H1 (cell line): ENCODE measurements around the gene PRR33. TPM values are rescaled to one million over a fixed set of nuclear protein-coding genes. Genes with fewer than 3 reads are reported as not detected.

Experiments
- CTCF ChIA-PET: fragments of 300-600 bp; sonication (Branson Sonifier 250); formaldehyde crosslinking; loops from one replicate; lab custom pipeline; 2021; ENCODE audit not compliant: partially characterized antibody; lab: Charles Lee
- POLR2A ChIA-PET: fragments of 300-600 bp; sonication (Branson Sonifier 250); formaldehyde crosslinking; loops from one replicate; lab custom pipeline; 2021; ENCODE audit warnings: inconsistent platforms; ENCODE audit not compliant: partially characterized antibody; lab: Charles Lee
- DNase-seq, 2 experiments: peaks; one replicate each; pipeline versions ENCODE4 v3.0.0 to v3.0.0-alpha.2; 2010 to 2022; ENCODE audit warnings: low spot score in 2 of 2, low read depth in 1 of 2, mixed read lengths in 1 of 2
- FAIRE-seq: peaks from 2 replicates; lab custom pipeline; 2011; peaks lifted over from hg19 to GRCh38; lab: Jason Lieb, UNC
- H2AFZ ChIP-seq: 2 replicates; pipeline ENCODE4 v1.8.1; 2012; ENCODE audit warnings: low read length, inconsistent platforms
- H2AK5ac ChIP-seq: 2 replicates; pipeline ENCODE4 v1.6.1; 2013; ENCODE audit warnings: low read depth, low read length
- H2BK120ac ChIP-seq: replicated peaks from 2 replicates; pipeline ENCODE3; 2013; ENCODE audit warnings: low read depth, low read length, inconsistent platforms
- H2BK12ac ChIP-seq: 2 replicates; pipeline ENCODE4 v1.6.1; 2013; ENCODE audit warnings: low read depth, low read length
- H2BK15ac ChIP-seq: 2 replicates; pipeline ENCODE4 v1.6.1; 2013; ENCODE audit warnings: low read length
- H2BK20ac ChIP-seq: 2 replicates; pipeline ENCODE4 v1.6.1; 2013; ENCODE audit warnings: low read length
- H2BK5ac ChIP-seq: 2 replicates; pipeline ENCODE4 v1.6.1; 2013; ENCODE audit warnings: low read depth, low read length
- H3K14ac ChIP-seq: 2 replicates; pipeline ENCODE4 v1.6.1; 2013; ENCODE audit warnings: inconsistent platforms; ENCODE audit not compliant: insufficient read length
- H3K18ac ChIP-seq: 2 replicates; pipeline ENCODE4 v1.6.1; 2013; ENCODE audit warnings: low read length; ENCODE audit errors: extremely low read depth
- H3K23ac ChIP-seq: 2 replicates; pipeline ENCODE4 v1.6.1; 2013; ENCODE audit warnings: inconsistent platforms; ENCODE audit not compliant: insufficient read length
- H3K23me2 ChIP-seq: 2 replicates; pipeline ENCODE4 v1.6.1; 2013; ENCODE audit warnings: low read depth, low read length
- H3K27ac ChIP-seq: 2 replicates; pipeline ENCODE4 v1.6.1; 2011; ENCODE audit warnings: low read depth, low read length, inconsistent platforms
- H3K27me3 ChIP-seq, 4 experiments: replicated peaks in 1 of 4; 1 replicate in 1 of 4; 2 replicates in 3 of 4; pipeline versions ENCODE4 v1.6.1 to v1.8.1; 2011 to 2013; ENCODE audit warnings: low read length in 3 of 4, mild to moderate bottlenecking in 3 of 4, inconsistent platforms in 2 of 4, mixed read lengths in 2 of 4, moderate library complexity in 1 of 4; ENCODE audit not compliant: control insufficient read depth in 3 of 4, insufficient read depth in 3 of 4; ENCODE audit errors: extremely low read depth in 1 of 4
- H3K36me3 ChIP-seq, 4 experiments: 2 replicates each; pipeline versions ENCODE4 v1.6.1 to v1.8.1; 2011 to 2013; ENCODE audit warnings: mild to moderate bottlenecking in 4 of 4, low read length in 3 of 4, moderate library complexity in 2 of 4, control low read depth in 1 of 4, inconsistent platforms in 1 of 4; ENCODE audit not compliant: insufficient read depth in 4 of 4, control insufficient read depth in 2 of 4
- H3K4ac ChIP-seq: replicated peaks from 2 replicates; pipeline ENCODE3; 2013; ENCODE audit warnings: low read length, low read depth, mixed read lengths, inconsistent platforms; ENCODE audit not compliant: insufficient read length
- H3K4me1 ChIP-seq, 4 experiments: replicated peaks in 1 of 4; 1 replicate in 1 of 4; 2 replicates in 3 of 4; pipeline versions ENCODE4 v1.6.1 to v1.8.1; 2011 to 2013; ENCODE audit warnings: low read length in 3 of 4, inconsistent platforms in 2 of 4, mixed read lengths in 1 of 4; ENCODE audit not compliant: insufficient read depth in 4 of 4, control insufficient read depth in 3 of 4
- H3K4me2 ChIP-seq, 2 experiments: 2 replicates each; pipeline versions ENCODE4 v1.6.1 to v1.8.1; 2011 to 2013; ENCODE audit warnings: low read depth in 2 of 2, low read length in 2 of 2, control low read depth in 1 of 2, inconsistent platforms in 1 of 2, mild to moderate bottlenecking in 1 of 2; ENCODE audit not compliant: insufficient read depth in 1 of 2
- H3K4me3 ChIP-seq, 4 experiments: fragments of 200-600, 300-600 bp in 1 of 4; sonication (generic), shearing (Covaris generic), sonication (Bioruptor Twin) in 1 of 4; 2 replicates each; pipeline versions ENCODE4 v1.5.1 to v1.8.1; 2011 to 2016; ENCODE audit warnings: low read length in 4 of 4, low read depth in 3 of 4, control low read depth in 2 of 4, inconsistent platforms in 2 of 4, mild to moderate bottlenecking in 2 of 4, mixed read lengths in 1 of 4, moderate library complexity in 1 of 4; ENCODE audit not compliant: insufficient read depth in 2 of 4; ENCODE audit errors: extremely low read depth in 1 of 4
- H3K56ac ChIP-seq: replicated peaks from 2 replicates; pipeline ENCODE3; 2013; ENCODE audit warnings: low read depth, mild to moderate bottlenecking, mixed read lengths, low read length, inconsistent platforms; ENCODE audit not compliant: insufficient read length
- H3K79me1 ChIP-seq: 2 replicates; pipeline ENCODE4 v1.6.1; 2013; ENCODE audit warnings: low read depth, low read length, control low read depth
- H3K79me2 ChIP-seq, 2 experiments: 2 replicates each; pipeline versions ENCODE4 v1.6.1 to v1.8.1; 2012 to 2013; ENCODE audit warnings: low read length in 2 of 2, mild to moderate bottlenecking in 2 of 2, inconsistent platforms in 1 of 2; ENCODE audit not compliant: insufficient read depth in 2 of 2, control insufficient read depth in 1 of 2
- H3K9ac ChIP-seq, 4 experiments: replicated peaks in 1 of 4; 1 replicate in 1 of 4; 2 replicates in 3 of 4; pipeline versions ENCODE4 v1.6.1 to v1.8.1; 2011 to 2013; ENCODE audit warnings: low read depth in 3 of 4, low read length in 3 of 4, control low read depth in 2 of 4, mild to moderate bottlenecking in 2 of 4, moderate library complexity in 2 of 4, inconsistent platforms in 1 of 4; ENCODE audit errors: extremely low read depth in 1 of 4
- H3K9me3 ChIP-seq, 2 experiments: 2 replicates each; pipeline versions ENCODE4 v1.6.1 to v1.8.1; 2012 to 2013; ENCODE audit warnings: mild to moderate bottlenecking in 2 of 2, moderate library complexity in 2 of 2, control low read depth in 1 of 2, inconsistent platforms in 1 of 2, low read depth in 1 of 2, low read length in 1 of 2, mixed read lengths in 1 of 2; ENCODE audit not compliant: insufficient read depth in 2 of 2
- H4K20me1 ChIP-seq, 2 experiments: replicated peaks in 1 of 2; 2 replicates each; pipeline versions ENCODE3 to v1.8.1; 2011 to 2013; ENCODE audit warnings: inconsistent platforms in 2 of 2, low read length in 2 of 2, mild to moderate bottlenecking in 1 of 2; ENCODE audit not compliant: insufficient read depth in 2 of 2, control insufficient read depth in 1 of 2
- H4K5ac ChIP-seq: 2 replicates; pipeline ENCODE4 v1.6.1; 2013; ENCODE audit warnings: low read length, low read depth, mixed read lengths, inconsistent platforms; ENCODE audit not compliant: insufficient read length
- H4K8ac ChIP-seq: 2 replicates; pipeline ENCODE4 v1.8.0; 2013; ENCODE audit warnings: mild to moderate bottlenecking, moderate library complexity, low read length, inconsistent platforms; ENCODE audit not compliant: insufficient read depth; ENCODE audit errors: extremely low read depth
- H4K91ac ChIP-seq: replicated peaks from 2 replicates; pipeline ENCODE3; 2013; ENCODE audit warnings: low read length, mixed read lengths, inconsistent platforms; ENCODE audit not compliant: insufficient read length
- ASH2L ChIP-seq: fragments of 200-600, 300-600 bp; sonication (generic); IDR thresholded peaks from one replicate; pipeline ENCODE4 v1.7.1; 2017; ENCODE audit warnings: low read length
- BCL11A ChIP-seq, 2 experiments: IDR thresholded peaks; one replicate each; pipeline ENCODE4 v1.6.1; 2011; ENCODE audit warnings: low read depth in 2 of 2, low read length in 2 of 2, mild to moderate bottlenecking in 2 of 2
- CBX5 ChIP-seq: fragments of 300-800, 300-1000 bp; sonication (generic); IDR thresholded peaks from 2 replicates; pipeline ENCODE4 v1.7.1; 2016; ENCODE audit warnings: antibody characterized with exemption, low read length, low read depth
- CREB1 ChIP-seq: IDR thresholded peaks from 2 replicates; pipeline ENCODE4 v1.6.1; 2012; ENCODE audit warnings: inconsistent platforms
- EZH2 ChIP-seq: fragments of 200-600 bp; sonication (generic); IDR thresholded peaks from 2 replicates; pipeline ENCODE4 v1.7.1; 2012; ENCODE audit warnings: low read depth, mild to moderate bottlenecking, moderate library complexity, low read length, inconsistent platforms; ENCODE audit not compliant: severe bottlenecking
- MAFK ChIP-seq: IDR thresholded peaks from 2 replicates; pipeline ENCODE4 v1.6.1; 2012; ENCODE audit warnings: low read depth, mild to moderate bottlenecking, improper control_type of control experiment, low read length
- RNF2 ChIP-seq: fragments of 200-900, 300-1000 bp; sonication (generic); IDR thresholded peaks from 2 replicates; pipeline ENCODE4 v1.7.1; 2016; ENCODE audit warnings: borderline replicate concordance, low read depth, mild to moderate bottlenecking, antibody characterized with exemption, low read length; ENCODE audit not compliant: poor library complexity, severe bottlenecking; ENCODE audit errors: missing control alignments
- RXRA ChIP-seq: IDR thresholded peaks from 2 replicates; pipeline ENCODE4 v1.6.1; 2011; ENCODE audit warnings: low read depth, mild to moderate bottlenecking, low read length, moderate library complexity; ENCODE audit not compliant: insufficient read depth
- SAP30 ChIP-seq: fragments of 300-600 bp; sonication (generic); IDR thresholded peaks from 2 replicates; pipeline ENCODE4 v1.7.1; 2012; ENCODE audit warnings: low read length, moderate library complexity, mild to moderate bottlenecking, inconsistent platforms; ENCODE audit not compliant: insufficient read depth, insufficient replicate concordance
- SUZ12 ChIP-seq: fragments of 200-600 bp; sonication (generic); IDR thresholded peaks from 2 replicates; pipeline ENCODE4 v1.6.1; 2012; ENCODE audit warnings: mild to moderate bottlenecking, inconsistent platforms, low read length, moderate library complexity, mixed read lengths
- TCF12 ChIP-seq: IDR thresholded peaks from 2 replicates; pipeline ENCODE4 v1.6.1; 2011; ENCODE audit warnings: low read depth, mild to moderate bottlenecking, low read length
- TEAD4 ChIP-seq: IDR thresholded peaks from 2 replicates; pipeline ENCODE4 v1.6.1; 2012; ENCODE audit warnings: low read depth, low read length, inconsistent platforms, mixed read lengths
- YY1 ChIP-seq: IDR thresholded peaks from 2 replicates; pipeline ENCODE4 v1.6.1; 2011; ENCODE audit warnings: low read depth, mild to moderate bottlenecking, low read length
- WGBS, 2 experiments: shearing (Covaris generic) in 1 of 2; methylation state at CpG; one replicate each; pipeline versions ENCODE4 v1.1.6 to v1.1.7; 2013 to 2015; ENCODE audit warnings: low lambda C conversion rate in 2 of 2, mixed read lengths in 2 of 2, inconsistent platforms in 1 of 2, low coverage in 1 of 2, missing lambda C conversion rate in 1 of 2; ENCODE audit not compliant: insufficient replicate concordance in 2 of 2, insufficient coverage in 1 of 2, insufficient read length in 1 of 2; ENCODE audit errors: extremely low coverage in 1 of 2, missing lambda C conversion rate in 1 of 2; 5-methylcytosine and 5-hydroxymethylcytosine counted together
- polyA plus RNA-seq, 7 experiments: library from polyadenylated mRNA; depleted of rRNA in 3 of 7; stranded (reverse) in 5 of 7; unstranded in 2 of 7; fragments of >200 nt in 5 of 7; fragments of 200-250 nt in 2 of 7; gene quantifications; 1 replicate in 5 of 7; 2 replicates in 1 of 7; 4 replicates in 1 of 7; pipeline versions ENCODE4 v1.2.1 to v1.2.3, GENCODE V29; 2011 to 2013; ENCODE audit warnings: missing spikeins in 2 of 7, mixed read lengths in 2 of 7
- total RNA-seq: library from RNA; stranded (reverse); fragmentation: NEBNext Ultra II Directional; extraction: Animal tissue kit (Norgen Biotek cat#: 25700); gene quantifications from 2 replicates; pipeline ENCODE4 v1.2.1, GENCODE V29; 2021

PRR33 gene
- total and polyA plus RNA-seq, 2 of the 8 experiments (the other 6 are each of a cell fraction or from before 2014, with no cell fraction given): 0.02 TPM; not detected in 1

DNA sequence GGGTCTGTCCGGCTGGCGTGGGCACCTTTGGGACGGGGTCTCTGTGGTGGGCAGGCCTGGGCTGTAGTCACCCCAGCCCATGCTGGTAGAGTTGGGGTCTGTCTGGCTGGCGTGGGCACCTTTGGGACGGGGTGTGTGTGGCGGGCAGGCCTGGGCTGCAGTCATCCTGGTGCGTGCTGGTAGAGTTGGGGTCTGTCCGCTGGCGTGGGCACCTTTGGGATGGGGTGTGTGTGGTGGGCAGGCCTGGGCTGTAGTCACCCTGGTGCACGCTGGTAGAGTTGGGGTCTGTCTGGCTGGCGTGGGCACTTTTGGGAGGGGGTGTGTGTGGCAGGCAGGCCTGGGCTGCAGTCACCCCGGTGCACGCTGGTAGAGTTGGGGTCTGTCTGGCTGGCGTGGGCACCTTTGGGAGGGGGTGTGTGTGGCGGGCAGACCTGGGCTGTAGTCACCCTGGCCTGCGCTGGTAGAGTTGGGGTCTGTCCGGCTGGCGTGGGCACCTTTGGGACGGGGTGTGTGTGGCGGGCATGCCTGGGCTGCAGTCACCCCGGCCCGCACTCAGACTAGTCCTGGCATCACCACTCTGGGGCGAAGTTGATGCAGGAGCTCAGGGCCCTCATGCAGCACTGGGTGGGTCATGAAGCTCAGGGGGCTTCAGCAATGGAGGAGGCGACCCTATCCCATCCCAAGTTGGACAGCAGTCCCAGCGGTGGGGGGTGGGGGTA is 19.3 kb downstream of the PRR33 start:
- Histone ChIP-seq H3K4me3 (no peak overlapping the region), H3K4me1 (no peaks in the 10 kb centered on the region; a peak in 1 of 7 replicates), H3K79me2 (no peaks in the 10 kb centered on the region), H3K79me1 (no peaks in the 10 kb centered on the region), H3K27me3 (peaks cover 0 to 3% (median 0%) of the 10 kb centered on the region in 4 experiments; a peak in 1 of 7 replicates), H3K56ac (no peak overlapping the region), H2BK15ac (no peak overlapping the region; the same call in 1 of the 2 replicates), H2BK12ac (no peak overlapping the region), H3K4ac (no peak overlapping the region), H3K9me3 (no peaks in the 10 kb centered on the region), H4K20me1 (no peaks in the 10 kb centered on the region), H3K23ac (no peak overlapping the region), H4K91ac (no peak overlapping the region), H2BK120ac (no peak overlapping the region), H3K18ac (no peak overlapping the region), H2BK20ac (no peak overlapping the region), H3K4me2 (no peak overlapping the region), H2AFZ (no peak overlapping the region), H4K8ac (no peak overlapping the region), H2BK5ac (no peak overlapping the region), H3K27ac (no peak overlapping the region), H3K14ac (no peak overlapping the region), H4K5ac (no peak overlapping the region), H2AK5ac (no peak overlapping the region), H3K9ac (no peak overlapping the region), H3K36me3 (no peaks in the 10 kb centered on the region), H3K23me2 (no peaks in the 10 kb centered on the region; the same call in 1 of the 2 replicates)
- FAIRE-seq (no peak), DNase-seq (no peak)
- POLR2A ChIA-PET: no interaction called here
- WGBS, 2 experiments: 86% methylated on average over 17 of the region's 25 CpGs; no CpG with 5 or more reads in 1 of the 2 experiments
- CTCF ChIA-PET: interaction anchor here (0.6 kb wide), 1 partner anchor 46 kb away, joined by 3 read pairs; no protein-coding TSS in a partner anchor
- TF ChIP-seq BCL11A (IDR thresholded peaks at IDR 0.05; ENCODE audit: low read depth in 2 of 2, low read length in 2 of 2) (no peak), YY1 (no peak), SAP30 (no peak), RXRA (no peak), SUZ12 (no peak), TCF12 (no peak), CBX5 (no peak), MAFK (no peak), ASH2L (no peak), RNF2 (no peak), TEAD4 (no peak), CREB1 (no peak), EZH2 (no peak)
